HG03378 (cell line): ENCODE measurements around the gene IGSF11.
"Not testable (repeated sequence)": the region's sequence is repeated elsewhere in the genome, so short reads cannot be mapped to it uniquely, and the experiment has no call there.

Source experiments
- ATAC-seq: cut with Tn5 transposase; IDR thresholded peaks from one replicate; pipeline ENCODE4 v1.9.1; 2021; ENCODE audit warnings: mild to moderate bottlenecking, moderate library complexity; ENCODE audit not compliant: unreplicated experiment

IGSF11 gene

GRCh38 chr3:119034256-119035013 lies at the start of gene IGSF11:
Gene IGSF11 (minus strand): TSS chr3:119034846. CDS start chr3:119034582, 264 bp downstream.
- peak; percentile 85 for ATAC-seq

GRCh38 chr3:119080364-119080763 lies 45.7 kb upstream of the IGSF11 start:
- ATAC-seq, result no peak

- ATAC-seq, result no peak
These were observed 38.8 kb upstream of the IGSF11 start for GRCh38 chr3:119073258-119074001.

GRCh38 chr3:119072451-119072850 lies 37.8 kb upstream of the IGSF11 start:
- ATAC-seq, result not testable (repeated sequence)

GRCh38 chr3:119069725-119070124 lies 35.1 kb upstream of the IGSF11 start:
- no peak for ATAC-seq

GRCh38 chr3:119063471-119063870 lies 28.8 kb upstream of the IGSF11 start:
- ATAC-seq, result no peak

GRCh38 chr3:119062892-119063291 lies 28.2 kb upstream of the IGSF11 start:
- no peak for ATAC-seq

GRCh38 chr3:119044593-119044992 lies 9.9 kb upstream of the IGSF11 start:
- no peak for ATAC-seq

- ATAC-seq, result no peak
These were observed 7.5 kb upstream of the IGSF11 start for GRCh38 chr3:119042162-119042561.

- ATAC-seq, result peak; percentile 29
These were observed 334 bp upstream of the IGSF11 start for GRCh38 chr3:119035014-119035346.

- no peak for ATAC-seq
These were observed 1.0 kb downstream of the IGSF11 start for GRCh38 chr3:119033393-119034255.

- no peak for ATAC-seq
These were observed 9.4 kb downstream of the IGSF11 start for GRCh38 chr3:119025171-119025795.

- ATAC-seq, result no peak
These were observed 14.7 kb downstream of the IGSF11 start for GRCh38 chr3:119019767-119020518.

GRCh38 chr3:119018690-119019463 lies 15.8 kb downstream of the IGSF11 start:
- ATAC-seq, result no peak

- ATAC-seq, result no peak
These were observed 18.7 kb downstream of the IGSF11 start for GRCh38 chr3:119015942-119016341.

GRCh38 chr3:119013951-119014350 lies 20.7 kb downstream of the IGSF11 start:
- ATAC-seq, result no peak

- ATAC-seq, result no peak
These were observed 23.1 kb downstream of the IGSF11 start for GRCh38 chr3:119011528-119011927.

GRCh38 chr3:118997190-118997589 lies 37.5 kb downstream of the IGSF11 start:
- no peak for ATAC-seq

- ATAC-seq, result no peak
These were observed 42.9 kb downstream of the IGSF11 start for GRCh38 chr3:118991775-118992174.
